Endothelial cell of umbilical vein (primary cell): Measurements from ENCODE around the gene ORAI3. TPM values are rescaled to one million over a fixed set of nuclear protein-coding genes. Genes with fewer than 3 reads are reported as not detected.

Source experiments
- BruUV-seq: library from RNA; stranded (reverse); fragments of 400-500 nt; replicated peaks from 2 replicates; lab custom pipeline; 2021; lab: Mats Ljungman, UMichigan
- CTCF ChIA-PET: fragments of 300-600, 350-600 bp; sonication (Branson Sonifier 250); formaldehyde crosslinking; loops from one replicate; lab custom pipeline; 2021; ENCODE audit warnings: antibody characterized with exemption, inconsistent platforms; lab: Charles Lee
- POLR2A ChIA-PET: fragments of 300-600, 350-600 bp; sonication (Branson Sonifier 250); formaldehyde crosslinking; loops from one replicate; lab custom pipeline; 2021; ENCODE audit warnings: antibody characterized with exemption, inconsistent platforms; lab: Charles Lee
- DNase-seq: peaks from one replicate; pipeline ENCODE4 v3.0.0-alpha.2; 2011; ENCODE audit warnings: low read depth, low spot score
- FAIRE-seq: peaks from 2 replicates; lab custom pipeline; 2011; peaks lifted over from hg19 to GRCh38; lab: Jason Lieb, UNC
- H2AFZ ChIP-seq: 2 replicates; pipeline ENCODE4 v1.6.0; 2012; ENCODE audit warnings: low read depth, low read length, control low read depth, inconsistent platforms
- H3K27ac ChIP-seq: 2 replicates; pipeline ENCODE4 v1.5.1; 2011; ENCODE audit warnings: low read depth, mild to moderate bottlenecking, control low read depth, low read length, moderate library complexity; ENCODE audit not compliant: insufficient read depth
- H3K27me3 ChIP-seq, 2 experiments: 2 replicates each; pipeline versions ENCODE4 v1.6.0 to v1.6.1; 2011; ENCODE audit warnings: low read length in 2 of 2, mixed read lengths in 1 of 2; ENCODE audit not compliant: control insufficient read depth in 2 of 2, insufficient read depth in 2 of 2
- H3K36me3 ChIP-seq, 2 experiments: 2 replicates in 1 of 2; 3 replicates in 1 of 2; pipeline ENCODE4 v1.5.1; 2011; ENCODE audit warnings: low read length in 2 of 2, mild to moderate bottlenecking in 1 of 2, moderate library complexity in 1 of 2; ENCODE audit not compliant: control insufficient read depth in 2 of 2, insufficient read depth in 2 of 2; ENCODE audit errors: extremely low read depth in 1 of 2
- H3K4me1 ChIP-seq: 3 replicates; pipeline ENCODE4 v1.5.1; 2011; ENCODE audit warnings: mild to moderate bottlenecking, low read length; ENCODE audit not compliant: control insufficient read depth, insufficient read depth; ENCODE audit errors: extremely low read depth
- H3K4me2 ChIP-seq: 2 replicates; pipeline ENCODE4 v1.6.1; 2011; ENCODE audit warnings: low read length, control low read depth, mixed read lengths; ENCODE audit not compliant: insufficient read depth
- H3K4me3 ChIP-seq, 3 experiments: fragments of 200-600 bp in 1 of 3; sonication (generic), shearing (Covaris generic) in 1 of 3; replicated peaks in 1 of 3; 2 replicates each; pipeline ENCODE4 v1.5.1; 2011 to 2016; ENCODE audit warnings: control low read depth in 3 of 3, low read length in 3 of 3, mild to moderate bottlenecking in 2 of 3, inconsistent platforms in 1 of 3, low read depth in 1 of 3, moderate library complexity in 1 of 3; ENCODE audit not compliant: insufficient read depth in 1 of 3
- H3K79me2 ChIP-seq: 2 replicates; pipeline ENCODE4 v1.6.0; 2012; ENCODE audit warnings: low read length, inconsistent platforms; ENCODE audit not compliant: control insufficient read depth, insufficient read depth
- H3K9ac ChIP-seq: replicated peaks from 2 replicates; pipeline ENCODE3; 2011; ENCODE audit warnings: low read length, control low read depth; ENCODE audit not compliant: insufficient read depth; ENCODE audit errors: extremely low read depth
- H3K9me1 ChIP-seq: replicated peaks from 3 replicates; pipeline ENCODE4 v1.6.0; 2011; ENCODE audit warnings: mild to moderate bottlenecking, low read length; ENCODE audit not compliant: control insufficient read depth, insufficient read depth; ENCODE audit errors: extremely low read depth
- H3K9me3 ChIP-seq: replicated peaks from 2 replicates; pipeline ENCODE4 v1.5.1; 2012; ENCODE audit warnings: low read length, inconsistent platforms; ENCODE audit not compliant: control insufficient read depth, insufficient read depth
- H4K20me1 ChIP-seq: replicated peaks from 2 replicates; pipeline ENCODE3; 2011; ENCODE audit warnings: mild to moderate bottlenecking, low read length; ENCODE audit not compliant: control insufficient read depth, insufficient read depth; ENCODE audit errors: extremely low read depth
- EZH2 ChIP-seq: IDR thresholded peaks from 2 replicates; pipeline ENCODE4 v1.6.1; 2012; ENCODE audit warnings: borderline replicate concordance, low read depth, mild to moderate bottlenecking, moderate library complexity, low read length, inconsistent platforms; ENCODE audit not compliant: severe bottlenecking
- FOS ChIP-seq: IDR thresholded peaks from 2 replicates; pipeline ENCODE4 v1.6.1; 2011; ENCODE audit warnings: mild to moderate bottlenecking, low read length, moderate library complexity, borderline replicate concordance; ENCODE audit not compliant: insufficient read depth
- GATA2 ChIP-seq: IDR thresholded peaks from 2 replicates; pipeline ENCODE4 v1.7.0; 2011; ENCODE audit warnings: low read depth, mild to moderate bottlenecking, moderate library complexity, mixed read lengths, low read length; ENCODE audit not compliant: insufficient read length, insufficient read depth
- JUN ChIP-seq: IDR thresholded peaks from 2 replicates; pipeline ENCODE4 v1.6.1; 2011; ENCODE audit warnings: borderline replicate concordance, low read depth; ENCODE audit not compliant: insufficient read length, insufficient read depth
- MYC ChIP-seq: IDR thresholded peaks from one replicate; pipeline ENCODE4 v1.6.1; 2011; ENCODE audit warnings: mild to moderate bottlenecking, low read depth, low read length
- POLR2A ChIP-seq: IDR thresholded peaks from 2 replicates; pipeline ENCODE4 v1.6.1; 2012; ENCODE audit warnings: low read depth, mild to moderate bottlenecking, control low read depth, low read length
- POLR2AphosphoS5 ChIP-seq: IDR thresholded peaks from 2 replicates; pipeline ENCODE4 v1.6.1; 2012; ENCODE audit warnings: low read depth, mild to moderate bottlenecking, control low read depth, low read length, moderate library complexity; ENCODE audit not compliant: insufficient read depth
- dilution Hi-C: fragments of 300-500 bp; cut with MboI; formaldehyde crosslinking; loops from one replicate; pipeline ENCODE4 v1.15.0; 2019; ENCODE audit warnings: low sequenced_read_pairs; ENCODE audit not compliant: extremely low pct_ligation_motif_present
- intact Hi-C: fragments of 100-400 bp; cut with micrococcal nuclease; formaldehyde crosslinking; loops from one replicate; pipeline ENCODE4 v1.10.0; 2022
- polyA plus RNA-seq, 4 experiments: library from polyadenylated mRNA; depleted of rRNA in 3 of 4; stranded (reverse) in 3 of 4; unstranded in 1 of 4; fragments of >200 nt; gene quantifications; 2 replicates each; pipeline versions ENCODE4 v1.2.1 to v1.2.3, GENCODE V29; 2011 to 2012; ENCODE audit warnings: missing spikeins in 1 of 4
- total RNA-seq: library from RNA; stranded (reverse); gene quantifications from 2 replicates; pipeline ENCODE4 v1.2.3, GENCODE V29; 2021
- TF ChIP-seq, protein P1 (sequence below): IDR thresholded peaks from 2 replicates; pipeline ENCODE4 v1.6.1; 2011; ENCODE audit not compliant: insufficient read depth, insufficient read length
- TF ChIP-seq, protein P2 (sequence below), 2 donors: IDR thresholded peaks; 1 replicate in 1 of 2; 2 replicates in 1 of 2; pipeline ENCODE4 v1.5.1; 2011; ENCODE audit warnings: low read length in 2 of 2, mild to moderate bottlenecking in 2 of 2, moderate library complexity in 2 of 2, control low read depth in 1 of 2, inconsistent platforms in 1 of 2, low read depth in 1 of 2; ENCODE audit not compliant: insufficient read depth in 1 of 2; ENCODE audit errors: extremely low read depth in 1 of 2

The ORAI3 gene
- total and polyA plus RNA-seq, 2 donors (not counting 3 experiments of a cell fraction or from before 2014, with no cell fraction given) = 17.6 to 25.4 TPM

DNA sequence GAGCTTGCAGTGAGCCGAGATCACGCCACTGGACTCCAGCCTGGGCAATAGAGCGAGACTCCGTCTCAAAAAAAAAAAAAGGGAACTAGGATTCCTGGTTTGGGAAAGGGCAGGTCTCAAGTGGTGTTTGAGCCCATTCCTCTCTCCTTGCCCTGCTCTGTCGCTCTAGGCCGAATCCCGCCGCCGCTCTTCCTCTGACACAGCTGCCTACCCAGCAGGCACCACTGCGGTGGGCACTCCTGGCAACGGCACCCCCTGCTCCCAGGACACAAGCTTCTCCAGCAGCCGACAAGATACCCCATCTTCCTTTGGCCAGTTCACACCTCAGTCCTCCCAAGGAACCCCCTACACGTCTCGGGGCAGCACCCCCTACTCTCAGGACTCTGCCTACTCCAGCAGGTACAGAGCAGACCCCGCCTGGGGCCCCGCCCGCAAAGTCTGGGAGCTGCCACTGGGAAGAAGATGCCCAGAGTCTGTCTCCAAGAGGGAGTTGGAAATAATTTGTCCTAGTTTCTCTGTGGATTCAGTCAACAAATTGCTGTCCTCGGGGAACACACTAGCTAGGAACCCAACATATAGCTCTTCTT is 15.2 kb downstream of the ORAI3 start:
- POLR2A ChIA-PET = no interaction called here
- TF ChIP-seq, protein P1, sequence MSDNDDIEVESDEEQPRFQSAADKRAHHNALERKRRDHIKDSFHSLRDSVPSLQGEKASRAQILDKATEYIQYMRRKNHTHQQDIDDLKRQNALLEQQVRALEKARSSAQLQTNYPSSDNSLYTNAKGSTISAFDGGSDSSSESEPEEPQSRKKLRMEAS = no peak
- TF ChIP-seq JUN (no peak), POLR2AphosphoS5 (no peak), EZH2 (no peak), FOS (no peak), POLR2A (no peak), MYC (no peak), GATA2 (no peak)
- TF ChIP-seq, protein P2, sequence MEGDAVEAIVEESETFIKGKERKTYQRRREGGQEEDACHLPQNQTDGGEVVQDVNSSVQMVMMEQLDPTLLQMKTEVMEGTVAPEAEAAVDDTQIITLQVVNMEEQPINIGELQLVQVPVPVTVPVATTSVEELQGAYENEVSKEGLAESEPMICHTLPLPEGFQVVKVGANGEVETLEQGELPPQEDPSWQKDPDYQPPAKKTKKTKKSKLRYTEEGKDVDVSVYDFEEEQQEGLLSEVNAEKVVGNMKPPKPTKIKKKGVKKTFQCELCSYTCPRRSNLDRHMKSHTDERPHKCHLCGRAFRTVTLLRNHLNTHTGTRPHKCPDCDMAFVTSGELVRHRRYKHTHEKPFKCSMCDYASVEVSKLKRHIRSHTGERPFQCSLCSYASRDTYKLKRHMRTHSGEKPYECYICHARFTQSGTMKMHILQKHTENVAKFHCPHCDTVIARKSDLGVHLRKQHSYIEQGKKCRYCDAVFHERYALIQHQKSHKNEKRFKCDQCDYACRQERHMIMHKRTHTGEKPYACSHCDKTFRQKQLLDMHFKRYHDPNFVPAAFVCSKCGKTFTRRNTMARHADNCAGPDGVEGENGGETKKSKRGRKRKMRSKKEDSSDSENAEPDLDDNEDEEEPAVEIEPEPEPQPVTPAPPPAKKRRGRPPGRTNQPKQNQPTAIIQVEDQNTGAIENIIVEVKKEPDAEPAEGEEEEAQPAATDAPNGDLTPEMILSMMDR (IDR thresholded peaks at IDR 0.05; ENCODE audit: extremely low read depth in 1 of 2, insufficient read depth in 1 of 2, low read depth in 1 of 2, low read length in 2 of 2) = no peak
- FAIRE-seq (no peak), DNase-seq (no peak)
- H3K4me3 ChIP-seq = no peak overlapping the region
- no TSS peak for BruUV-seq
- dilution Hi-C loops (no loop called here), intact Hi-C loops (no loop called here)
- no peak overlapping the region for H2AFZ ChIP-seq
- H4K20me1 ChIP-seq = no peaks in the 10 kb centered on the region
- peaks cover 7% of the 10 kb centered on the region for H3K79me2 ChIP-seq
- peaks cover 30 to 55% of the 10 kb centered on the region in 2 experiments for H3K36me3 ChIP-seq
- CTCF ChIA-PET = interaction anchor here (1.0 kb wide), 1 partner anchor 10 kb away, joined by 4 read pairs; no protein-coding TSS in a partner anchor
- no peaks in the 10 kb centered on the region for H3K27me3 ChIP-seq
- H3K9ac ChIP-seq = no peak overlapping the region
- H3K4me1 ChIP-seq = no peaks in the 10 kb centered on the region
- no peak overlapping the region for H3K27ac ChIP-seq
- H3K9me3 ChIP-seq = no peaks in the 10 kb centered on the region
- no peak overlapping the region for H3K4me2 ChIP-seq
- H3K9me1 ChIP-seq = no peaks in the 10 kb centered on the region
